Thymus (tissue), 11 donors: ENCODE measurements around the gene RSPH9. TPM values are rescaled to one million over a fixed set of nuclear protein-coding genes. Genes with fewer than 3 reads are reported as not detected.

Experiments used
- DNase-seq, 9 donors: peaks; one replicate each; pipeline ENCODE4 v3.0.0-alpha.2; 2013; ENCODE audit warnings: low spot score in 9 of 9, low read depth in 6 of 9, missing footprints in 1 of 9
- H3K27ac ChIP-seq, 2 donors: one replicate each; pipeline ENCODE4 v1.5.1; 2013; ENCODE audit warnings: control low read depth in 1 of 2, low read depth in 1 of 2, low read length in 1 of 2, mild to moderate bottlenecking in 1 of 2, moderate library complexity in 1 of 2
- H3K27me3 ChIP-seq, 2 donors: one replicate each; pipeline ENCODE4 v1.5.1; 2013; ENCODE audit warnings: low read length in 1 of 2; ENCODE audit not compliant: control insufficient read depth in 2 of 2, insufficient read depth in 1 of 2
- H3K36me3 ChIP-seq, 2 donors: one replicate each; pipeline ENCODE4 v1.5.1; 2013; ENCODE audit warnings: low read length in 1 of 2, mild to moderate bottlenecking in 1 of 2, moderate library complexity in 1 of 2; ENCODE audit not compliant: control insufficient read depth in 2 of 2, insufficient read depth in 2 of 2
- H3K4me1 ChIP-seq, 2 donors: one replicate each; pipeline ENCODE4 v1.5.1; 2013; ENCODE audit warnings: low read length in 2 of 2; ENCODE audit not compliant: control insufficient read depth in 2 of 2, insufficient read depth in 2 of 2
- H3K4me3 ChIP-seq, 2 donors: one replicate each; pipeline ENCODE4 v1.5.1; 2013; ENCODE audit warnings: low read length in 2 of 2, control low read depth in 1 of 2, mild to moderate bottlenecking in 1 of 2
- H3K9me3 ChIP-seq, 2 donors: one replicate each; pipeline ENCODE4 v1.5.1; 2013; ENCODE audit warnings: low read length in 1 of 2, mild to moderate bottlenecking in 1 of 2; ENCODE audit not compliant: control insufficient read depth in 2 of 2, insufficient read depth in 1 of 2
- WGBS: extraction: QIAGEN DNeasy Blood & Tissue Kit; methylation state at CpG from one replicate; pipeline ENCODE4 v1.1.7; 2013; 5-methylcytosine and 5-hydroxymethylcytosine counted together
- polyA plus RNA-seq: library from polyadenylated mRNA; stranded (reverse); fragments of 200-250 nt; gene quantifications from one replicate; pipeline ENCODE4 v1.2.3, GENCODE V29; 2013
- total RNA-seq: library from RNA; stranded (reverse); fragments of 120-200 nt; gene quantifications from one replicate; pipeline ENCODE4 v1.2.4, GENCODE V29; 2013
- donor health status: healthy.

Gene RSPH9
- total and polyA plus RNA-seq, 2 donors: 0.09 to 0.25 TPM

GRCh38 chr6:43613721-43614395 lies 31.0 kb upstream of the RSPH9 start:
- H3K36me3 ChIP-seq: peaks cover 24 to 48% of the 10 kb centered on the region in 2 donors
- H3K27ac ChIP-seq: no peak overlapping the region
- H3K4me3 ChIP-seq: no peak overlapping the region
- no peak for DNase-seq
- no peaks in the 10 kb centered on the region for H3K9me3 ChIP-seq
- no peaks in the 10 kb centered on the region for H3K27me3 ChIP-seq
- no peaks in the 10 kb centered on the region for H3K4me1 ChIP-seq
- WGBS: 99% methylated on average over 6 of the region's 6 CpGs

DNA sequence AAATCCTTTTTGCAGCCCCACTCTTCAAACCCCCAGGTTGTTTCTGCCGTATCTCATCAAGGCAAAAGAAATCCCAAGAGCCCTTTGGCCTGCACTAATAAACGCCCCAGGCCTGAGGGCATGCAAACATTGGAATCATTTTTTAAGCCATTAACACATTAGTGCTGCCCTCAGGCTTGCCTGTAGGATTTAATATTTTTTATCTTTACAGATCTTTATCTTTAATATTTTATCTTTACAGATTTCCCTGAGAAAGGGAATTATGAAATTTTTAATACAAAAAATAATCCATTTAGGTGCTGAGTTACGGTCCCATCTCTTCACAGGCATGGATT lies 30.5 kb upstream of the RSPH9 start:
- DNase-seq: no peak
- Histone ChIP-seq H3K36me3 (peaks cover 24 to 49% of the 10 kb centered on the region in 2 donors), H3K9me3 (no peaks in the 10 kb centered on the region), H3K4me1 (no peaks in the 10 kb centered on the region), H3K27me3 (no peaks in the 10 kb centered on the region), H3K27ac (no peak overlapping the region), H3K4me3 (no peak overlapping the region)
- WGBS: 96% methylated on average over 3 of the region's 3 CpGs

DNA sequence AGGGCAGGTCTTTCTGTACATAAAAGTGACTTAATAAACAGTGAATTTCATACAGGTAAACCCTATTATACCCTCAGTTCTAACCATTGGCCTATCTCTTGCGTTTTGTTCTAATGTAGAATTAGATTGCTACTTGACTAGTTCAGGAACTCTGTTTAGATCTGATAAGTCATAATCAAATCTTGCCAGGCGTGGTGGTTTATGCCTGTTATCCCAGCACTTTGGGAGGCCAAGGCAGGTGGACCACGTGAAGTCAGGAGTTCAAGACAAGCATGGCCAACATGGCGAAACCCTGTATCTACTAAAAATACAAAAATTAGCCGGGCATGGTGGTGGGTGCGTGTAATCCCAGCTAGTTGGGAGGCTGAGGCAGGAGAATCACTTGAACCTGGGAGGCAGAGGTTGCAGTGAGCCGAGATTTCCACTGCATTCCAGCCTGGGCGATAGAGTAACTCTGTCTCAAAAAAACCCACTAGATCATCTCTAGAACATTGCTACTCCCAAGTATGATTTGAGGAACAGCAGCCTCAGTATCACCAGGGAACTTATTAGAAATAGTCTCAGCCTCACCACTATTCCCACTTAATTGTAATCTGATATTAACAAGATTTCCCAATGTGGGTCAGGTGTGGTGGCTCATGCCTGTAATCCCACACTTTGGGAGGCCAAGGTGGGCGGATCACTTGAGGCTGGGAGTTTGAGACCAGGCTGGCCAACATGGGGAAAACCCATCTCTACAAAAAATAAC lies 27.9 kb upstream of the RSPH9 start:
- Histone ChIP-seq H3K27ac (no peak overlapping the region), H3K4me1 (no peaks in the 10 kb centered on the region), H3K27me3 (no peaks in the 10 kb centered on the region), H3K4me3 (no peak overlapping the region), H3K36me3 (peaks cover 35 to 57% of the 10 kb centered on the region in 2 donors), H3K9me3 (no peaks in the 10 kb centered on the region)
- DNase-seq: no peak
- WGBS: 96% methylated on average over 9 of the region's 9 CpGs

GRCh38 chr6:43621078-43621835 lies 23.6 kb upstream of the RSPH9 start:
- Histone ChIP-seq H3K36me3 (peaks cover 68 to 74% of the 10 kb centered on the region in 2 donors), H3K4me3 (no peak overlapping the region), H3K9me3 (no peaks in the 10 kb centered on the region), H3K27ac (no peak overlapping the region), H3K4me1 (no peaks in the 10 kb centered on the region), H3K27me3 (no peaks in the 10 kb centered on the region)
- 97% methylated on average over 12 of the region's 12 CpGs for WGBS
- no peak for DNase-seq

DNA sequence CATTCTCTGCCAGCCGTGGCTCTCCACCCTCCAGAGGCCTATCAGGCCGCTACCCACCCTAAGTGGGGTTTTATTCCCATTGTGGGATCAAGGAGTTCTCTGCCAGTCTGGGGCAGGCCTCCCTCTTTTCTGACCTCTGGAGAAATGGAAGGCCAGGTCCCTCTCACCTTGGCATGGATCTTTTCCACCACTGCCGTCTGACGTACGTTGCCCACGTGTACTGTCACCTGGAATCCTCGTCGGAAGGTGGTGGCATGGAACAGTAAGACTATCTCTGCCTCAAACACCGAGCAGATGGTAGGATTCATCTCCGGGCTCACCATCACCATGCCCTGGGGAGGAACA lies 23.0 kb upstream of the RSPH9 start:
- no peak for DNase-seq
- Histone ChIP-seq H3K36me3 (peaks cover 69 to 76% of the 10 kb centered on the region in 2 donors), H3K9me3 (no peaks in the 10 kb centered on the region), H3K27me3 (no peaks in the 10 kb centered on the region), H3K4me3 (no peak overlapping the region), H3K4me1 (peaks cover 0 to 1% of the 10 kb centered on the region in 2 donors), H3K27ac (no peak overlapping the region)
- WGBS: 97% methylated on average over 10 of the region's 10 CpGs

GRCh38 chr6:43622541-43622940 lies 22.3 kb upstream of the RSPH9 start:
- no peak overlapping the region for H3K27ac ChIP-seq
- no peak for DNase-seq
- WGBS: 99% methylated on average over 10 of the region's 10 CpGs

GRCh38 chr6:43623880-43624785 lies 20.7 kb upstream of the RSPH9 start:
- Histone ChIP-seq H3K4me3 (no peak overlapping the region), H3K9me3 (peaks cover 0 to 3% of the 10 kb centered on the region in 2 donors), H3K4me1 (peaks cover 8 to 19% of the 10 kb centered on the region in 2 donors), H3K36me3 (peaks cover 65 to 73% of the 10 kb centered on the region in 2 donors), H3K27ac (no peak overlapping the region), H3K27me3 (no peaks in the 10 kb centered on the region)
- DNase-seq: no peak
- 97% methylated on average over 12 of the region's 12 CpGs for WGBS

More at GRCh38 chr6:43622541-43622940, 22.3 kb upstream of the RSPH9 start:
- Histone ChIP-seq H3K36me3 (peaks cover 65 to 76% of the 10 kb centered on the region in 2 donors), H3K27me3 (no peaks in the 10 kb centered on the region), H3K4me1 (peaks cover 5 to 9% of the 10 kb centered on the region in 2 donors), H3K9me3 (no peaks in the 10 kb centered on the region), H3K4me3 (no peak overlapping the region)

GRCh38 chr6:43624786-43625288 lies 20.0 kb upstream of the RSPH9 start:
- no peak overlapping the region for H3K27ac ChIP-seq
- peaks cover 8 to 23% of the 10 kb centered on the region in 2 donors for H3K4me1 ChIP-seq
- H3K27me3 ChIP-seq: no peaks in the 10 kb centered on the region
- H3K4me3 ChIP-seq: no peak overlapping the region
- no peak for DNase-seq
- peaks cover 0 to 3% of the 10 kb centered on the region in 2 donors for H3K9me3 ChIP-seq
- H3K36me3 ChIP-seq: peaks cover 64 to 66% of the 10 kb centered on the region in 2 donors
- 97% methylated on average over 7 of the region's 7 CpGs for WGBS
